NCI-H1092 treated with DMSO at 0.1 percent for 48 hours (cell line): ENCODE measurements around the gene NUDT19.
"Not testable (repeated sequence)": the region's sequence is repeated elsewhere in the genome, so short reads cannot be mapped to it uniquely, and the experiment has no call there.

Experiments used
- DNase-seq: peaks from one replicate; lab custom pipeline; 2025; lab: John Stamatoyannopoulos, UW

NUDT19 gene

GRCh38 chr19:32691291-32691951 is at the start of gene NUDT19:
TSS of gene NUDT19 (plus strand) at chr19:32691821. CDS start at chr19:32691961, 140 bp downstream.
- peak; percentile 81 for DNase-seq

GRCh38 chr19:32642771-32643170 is 48.9 kb upstream of the NUDT19 start:
- DNase-seq, result no peak

GRCh38 chr19:32646556-32646955 is 45.1 kb upstream of the NUDT19 start:
- no peak for DNase-seq

GRCh38 chr19:32647361-32647760 is 44.3 kb upstream of the NUDT19 start:
- DNase-seq, result no peak

GRCh38 chr19:32649751-32650150 is 41.9 kb upstream of the NUDT19 start:
- no peak for DNase-seq

GRCh38 chr19:32650671-32651070 is 41.0 kb upstream of the NUDT19 start:
- no peak for DNase-seq

GRCh38 chr19:32651729-32652140 is 39.9 kb upstream of the NUDT19 start:
- DNase-seq, result no peak

GRCh38 chr19:32652331-32652730 is 39.3 kb upstream of the NUDT19 start:
- not testable (repeated sequence) for DNase-seq

- DNase-seq, result peak; percentile 3
These were observed 38.6 kb upstream of the NUDT19 start for GRCh38 chr19:32652894-32653598.

GRCh38 chr19:32653599-32653915 is 38.1 kb upstream of the NUDT19 start:
- no peak for DNase-seq

- not testable (repeated sequence) for DNase-seq
These were observed 35.2 kb upstream of the NUDT19 start for GRCh38 chr19:32656379-32656778.

GRCh38 chr19:32658075-32658474 is 33.5 kb upstream of the NUDT19 start:
- no peak for DNase-seq

GRCh38 chr19:32658527-32658926 is 33.1 kb upstream of the NUDT19 start:
- no peak for DNase-seq

GRCh38 chr19:32661318-32661717 is 30.3 kb upstream of the NUDT19 start:
- DNase-seq, result no peak

- no peak for DNase-seq
These were observed 29.4 kb upstream of the NUDT19 start for GRCh38 chr19:32662186-32662585.

- no peak for DNase-seq
These were observed 25.5 kb upstream of the NUDT19 start for GRCh38 chr19:32666084-32666483.

- no peak for DNase-seq
These were observed 22.3 kb upstream of the NUDT19 start for GRCh38 chr19:32669310-32669709.

- no peak for DNase-seq
These were observed 19.6 kb upstream of the NUDT19 start for GRCh38 chr19:32671883-32672593.

- no peak for DNase-seq
These were observed 18.8 kb upstream of the NUDT19 start for GRCh38 chr19:32672841-32673240.

GRCh38 chr19:32673573-32673972 is 18.0 kb upstream of the NUDT19 start:
- DNase-seq, result no peak

GRCh38 chr19:32674153-32674930 is 17.3 kb upstream of the NUDT19 start:
- no peak for DNase-seq
